Lower lobe of right lung (tissue), 2 donors: Measurements from ENCODE around the gene ELP5. TPM values are rescaled to one million over a fixed set of nuclear protein-coding genes. Genes with fewer than 3 reads are reported as not detected.

Experiments used
- ATAC-seq, 2 donors: fragments of 200-7000 bp; cut with Tn5 transposase; one replicate each; pipeline ENCODE4 v1.9.1; 2020 to 2022; ENCODE audit warnings: mild to moderate bottlenecking in 2 of 2, moderate library complexity in 2 of 2
- DNase-seq: peaks from one replicate; pipeline ENCODE4 v3.0.0-alpha.2; 2020
- H3K27ac ChIP-seq: fragments of 200-600 bp; one replicate; pipeline ENCODE4 v1.8.0; 2022
- H3K27me3 ChIP-seq: fragments of 200-600 bp; one replicate; pipeline ENCODE4 v1.8.0; 2022; ENCODE audit warnings: low read depth
- H3K36me3 ChIP-seq: fragments of 200-600 bp; one replicate; pipeline ENCODE4 v1.8.0; 2022; ENCODE audit warnings: mild to moderate bottlenecking
- H3K4me1 ChIP-seq: fragments of 200-600 bp; one replicate; pipeline ENCODE4 v1.8.0; 2022
- H3K4me3 ChIP-seq: fragments of 200-600 bp; one replicate; pipeline ENCODE4 v1.8.0; 2022; ENCODE audit warnings: mild to moderate bottlenecking
- H3K9me3 ChIP-seq: fragments of 200-600 bp; one replicate; pipeline ENCODE4 v1.8.0; 2022
- intact Hi-C: fragments of 100-400 bp; cut with DNase I; formaldehyde crosslinking; loops from one replicate; pipeline ENCODE4 v1.11.0; 2022
- total RNA-seq: library from RNA; stranded (reverse); fragmentation: NEBNext Ultra II Directional; extraction: Animal tissue kit (Norgen Biotek cat#: 25700); gene quantifications from one replicate; pipeline ENCODE4 v1.2.1, GENCODE V29; 2021
- TF ChIP-seq, protein P1 (sequence below): fragments of 200-600 bp; IDR thresholded peaks from one replicate; pipeline ENCODE4 v1.8.0; 2022; ENCODE audit warnings: antibody characterized with exemption, mild to moderate bottlenecking
- donor health status: DM: no; HTN: yes; CAD: no; lungs with severe emphysema.

The ELP5 gene
- total RNA-seq, 1 donor from 2014 or later: 33.2 TPM

- H3K4me3 ChIP-seq: no peak overlapping the region
- no peak for ATAC-seq
- TF ChIP-seq, protein P1, sequence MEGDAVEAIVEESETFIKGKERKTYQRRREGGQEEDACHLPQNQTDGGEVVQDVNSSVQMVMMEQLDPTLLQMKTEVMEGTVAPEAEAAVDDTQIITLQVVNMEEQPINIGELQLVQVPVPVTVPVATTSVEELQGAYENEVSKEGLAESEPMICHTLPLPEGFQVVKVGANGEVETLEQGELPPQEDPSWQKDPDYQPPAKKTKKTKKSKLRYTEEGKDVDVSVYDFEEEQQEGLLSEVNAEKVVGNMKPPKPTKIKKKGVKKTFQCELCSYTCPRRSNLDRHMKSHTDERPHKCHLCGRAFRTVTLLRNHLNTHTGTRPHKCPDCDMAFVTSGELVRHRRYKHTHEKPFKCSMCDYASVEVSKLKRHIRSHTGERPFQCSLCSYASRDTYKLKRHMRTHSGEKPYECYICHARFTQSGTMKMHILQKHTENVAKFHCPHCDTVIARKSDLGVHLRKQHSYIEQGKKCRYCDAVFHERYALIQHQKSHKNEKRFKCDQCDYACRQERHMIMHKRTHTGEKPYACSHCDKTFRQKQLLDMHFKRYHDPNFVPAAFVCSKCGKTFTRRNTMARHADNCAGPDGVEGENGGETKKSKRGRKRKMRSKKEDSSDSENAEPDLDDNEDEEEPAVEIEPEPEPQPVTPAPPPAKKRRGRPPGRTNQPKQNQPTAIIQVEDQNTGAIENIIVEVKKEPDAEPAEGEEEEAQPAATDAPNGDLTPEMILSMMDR: no peak
- intact Hi-C loops: no loop called here
- no peaks in the 10 kb centered on the region for H3K9me3 ChIP-seq
- DNase-seq: no peak
- no peaks in the 10 kb centered on the region for H3K27me3 ChIP-seq
- no peak overlapping the region for H3K27ac ChIP-seq
- H3K4me1 ChIP-seq: peaks cover 21% of the 10 kb centered on the region
- H3K36me3 ChIP-seq: peaks cover 61% of the 10 kb centered on the region
These were observed 22.5 kb upstream of the ELP5 start for GRCh38 chr17:7229504-7229903.

DNA sequence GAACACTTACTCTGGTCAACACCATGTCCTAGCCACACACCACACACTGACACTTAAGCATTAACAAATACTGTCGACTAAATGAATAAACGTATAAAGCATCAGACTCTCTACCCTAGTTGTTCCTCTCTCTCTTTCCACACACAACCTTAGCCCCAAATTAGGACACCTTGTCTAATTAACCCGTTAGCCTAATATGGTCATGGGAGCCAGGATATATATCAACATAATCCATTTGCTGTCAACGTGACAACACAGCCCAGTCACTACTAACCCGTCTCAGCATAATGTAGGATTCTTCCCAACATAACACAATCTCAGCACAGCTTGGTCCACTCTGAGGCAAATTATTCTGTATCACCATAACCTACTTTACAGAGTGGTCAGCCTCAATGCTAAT lies 19.9 kb upstream of the ELP5 start:
- Histone ChIP-seq H3K36me3 (peaks cover 56% of the 10 kb centered on the region), H3K27me3 (no peaks in the 10 kb centered on the region), H3K27ac (no peak overlapping the region), H3K4me1 (peaks cover 39% of the 10 kb centered on the region), H3K4me3 (no peak overlapping the region), H3K9me3 (no peaks in the 10 kb centered on the region)
- no peak for DNase-seq
- intact Hi-C loops: no loop called here
- no peak for ATAC-seq
- TF ChIP-seq, protein P1: no peak

DNA sequence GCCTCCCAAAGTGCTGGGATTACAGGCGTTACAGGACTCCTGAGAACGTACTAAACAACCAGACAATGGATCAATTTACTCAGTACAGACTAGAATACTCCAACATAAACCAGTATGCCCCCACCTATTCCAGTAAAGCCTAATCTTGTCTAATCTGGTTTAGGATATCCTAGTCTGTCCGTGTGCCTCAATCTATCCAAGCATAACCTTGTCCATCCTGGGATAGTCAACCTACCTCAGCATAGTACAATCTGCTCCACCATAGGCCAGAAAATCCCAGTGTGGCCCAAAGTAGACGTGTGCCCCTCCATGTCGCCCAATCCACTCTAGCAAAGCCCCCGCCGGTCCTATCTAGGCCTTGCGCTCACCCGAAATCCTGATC lies 18.3 kb upstream of the ELP5 start:
- H3K27ac ChIP-seq: peak overlapping the region; percentile 80
- peak overlapping the region; percentile 85 for H3K4me3 ChIP-seq
- intact Hi-C loops: no loop called here
- peaks cover 43% of the 10 kb centered on the region for H3K36me3 ChIP-seq
- no peaks in the 10 kb centered on the region for H3K27me3 ChIP-seq
- DNase-seq (no peak), ATAC-seq (peak in 1 of 2 donors; percentile 1)
- peaks cover 45% of the 10 kb centered on the region for H3K4me1 ChIP-seq
- TF ChIP-seq, protein P1: no peak
- H3K9me3 ChIP-seq: no peaks in the 10 kb centered on the region

- ATAC-seq (peak; percentile 66 to 79), DNase-seq (peak; percentile 97)
- intact Hi-C loops: no loop called here
- H3K4me1 ChIP-seq: peaks cover 45% of the 10 kb centered on the region
- TF ChIP-seq, protein P1: no peak
- peaks cover 37% of the 10 kb centered on the region for H3K36me3 ChIP-seq
- H3K27ac ChIP-seq: peak within 1 kb of the TSS; percentile 80
- H3K27me3 ChIP-seq: no peaks in the 10 kb centered on the region
- H3K4me3 ChIP-seq: peak within 1 kb of the TSS; percentile 85
- no peaks in the 10 kb centered on the region for H3K9me3 ChIP-seq
These were observed 17.7 kb upstream of the ELP5 start, which contains the start of gene DVL2 for GRCh38 chr17:7234083-7234951. DVL2 (minus strand) TSS chr17:7234517; CDS start chr17:7234262, 255 bp downstream.

GRCh38 chr17:7235693-7236665 lies 16.0 kb upstream of the ELP5 start:
- Histone ChIP-seq H3K27me3 (no peaks in the 10 kb centered on the region), H3K9me3 (no peaks in the 10 kb centered on the region), H3K4me3 (no peak overlapping the region), H3K27ac (no peak overlapping the region), H3K4me1 (peaks cover 58% of the 10 kb centered on the region), H3K36me3 (peaks cover 35% of the 10 kb centered on the region)
- no peak for DNase-seq
- ATAC-seq: no peak
- intact Hi-C loops: no loop called here
- TF ChIP-seq, protein P1: no peak
